Stimulated activated CD4-positive, alpha-beta T cell treated with anti-CD3 and anti-CD28 coated beads, Interleukin-1b, Interleukin-23, amount 100 ng/mL, for 24 hours (primary cell): ENCODE results near the gene ARSI.

ENCODE experiments used
- DNase-seq, 4 experiments: peaks; one replicate each; pipeline ENCODE4 v3.0.0-alpha.2; 2020; ENCODE audit warnings: low read depth in 4 of 4, low spot score in 1 of 4

ARSI gene

DNA sequence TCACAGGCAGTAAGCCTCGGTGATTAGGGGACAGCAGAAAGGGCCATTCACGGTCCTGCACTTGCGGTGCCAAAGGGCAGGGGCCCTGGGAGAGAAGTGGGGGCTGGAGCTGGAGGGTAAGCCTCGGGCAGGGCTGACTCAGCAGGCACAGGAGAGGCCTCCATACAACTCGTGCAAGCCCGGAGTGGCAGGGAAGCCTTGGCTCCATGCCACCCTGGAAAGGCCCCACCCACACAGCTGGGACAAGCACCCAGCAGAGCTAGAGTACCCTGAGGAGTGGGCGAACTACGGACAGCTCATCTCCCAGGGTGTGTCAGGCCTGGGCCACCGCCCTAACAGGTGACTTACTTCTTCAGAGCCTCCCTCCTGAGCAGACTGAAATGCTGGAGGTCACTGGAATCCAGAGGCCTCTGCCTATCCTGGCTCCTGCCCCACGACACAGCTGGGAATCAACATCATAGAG lies 7.5 kb downstream of the ARSI start:
- DNase-seq, result no peak

- no peak for DNase-seq
These were observed 8.1 kb downstream of the ARSI start for GRCh38 chr5:150294551-150295071.

GRCh38 chr5:150293091-150293941 lies 9.4 kb downstream of the ARSI start:
- DNase-seq, result no peak

GRCh38 chr5:150291388-150292385 lies 11.0 kb downstream of the ARSI start:
- DNase-seq, result no peak

DNA sequence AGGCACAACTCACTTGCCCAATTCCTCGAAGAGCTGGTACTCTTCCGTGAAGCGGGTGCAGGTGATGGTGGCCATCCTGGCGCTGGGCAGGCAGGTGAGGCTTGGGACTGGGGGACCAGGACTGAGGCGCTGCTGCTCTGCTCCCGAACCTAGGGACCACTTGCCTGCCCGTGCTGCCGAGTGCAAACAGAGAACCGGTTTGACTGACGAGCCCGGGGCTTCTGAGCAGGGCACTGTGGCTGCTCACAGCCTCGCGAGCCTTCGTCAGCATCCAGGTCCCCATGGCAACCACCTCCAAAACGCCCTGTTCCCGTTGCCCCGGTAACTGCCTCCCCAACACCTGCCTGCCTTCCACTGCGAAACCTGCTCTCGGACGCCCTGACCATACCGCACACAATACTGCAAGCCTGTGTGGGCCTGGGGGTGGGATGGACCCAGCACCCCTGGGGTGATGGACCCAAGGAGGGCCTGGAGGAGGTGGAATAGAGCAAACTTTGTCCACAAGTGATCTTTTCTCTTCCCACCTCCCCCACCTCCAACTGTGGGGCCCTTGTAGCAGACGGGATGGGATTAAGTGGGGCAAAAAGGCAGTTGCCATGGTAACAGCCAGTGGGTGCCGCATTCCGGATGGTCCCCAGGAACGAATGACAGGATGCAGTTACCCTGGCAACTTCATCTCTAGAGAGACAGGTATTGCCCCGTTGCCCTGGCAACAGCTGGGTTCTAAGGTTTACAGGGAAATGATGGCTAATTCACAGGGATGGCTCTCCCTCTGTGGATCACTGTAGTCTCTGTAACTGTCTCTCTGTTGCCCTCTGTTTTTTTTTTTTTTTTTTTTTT lies 12.9 kb downstream of the ARSI start, which contains the start of gene CAMK2A:
Gene CAMK2A (minus strand): TSS at position 223 of the 840 bp plus-strand sequence. CDS start 148 bp downstream, at position 75.
- DNase-seq, result no peak

DNA sequence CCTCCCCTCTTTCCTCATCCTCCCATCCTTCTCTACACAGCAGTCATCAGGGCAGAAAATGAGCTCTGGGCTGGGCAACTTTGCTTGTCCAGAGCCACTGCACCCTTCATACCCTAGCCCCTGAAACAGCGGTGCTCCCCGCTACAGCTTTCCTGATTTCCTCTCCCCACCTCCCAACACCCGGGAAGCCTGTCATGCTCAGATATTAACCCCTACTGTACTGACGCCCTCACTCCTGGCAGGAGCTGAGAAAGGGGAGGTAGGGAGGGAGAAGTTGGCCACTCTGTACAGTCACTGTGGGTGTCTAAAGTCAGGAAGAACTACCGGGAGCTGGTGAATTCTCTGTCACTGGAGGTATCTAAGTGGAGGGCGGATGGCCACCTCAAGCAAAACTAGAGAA lies 13.9 kb downstream of the ARSI start:
- no peak for DNase-seq

- DNase-seq, result no peak
These were observed 14.3 kb downstream of the ARSI start for GRCh38 chr5:150288361-150288760.

DNA sequence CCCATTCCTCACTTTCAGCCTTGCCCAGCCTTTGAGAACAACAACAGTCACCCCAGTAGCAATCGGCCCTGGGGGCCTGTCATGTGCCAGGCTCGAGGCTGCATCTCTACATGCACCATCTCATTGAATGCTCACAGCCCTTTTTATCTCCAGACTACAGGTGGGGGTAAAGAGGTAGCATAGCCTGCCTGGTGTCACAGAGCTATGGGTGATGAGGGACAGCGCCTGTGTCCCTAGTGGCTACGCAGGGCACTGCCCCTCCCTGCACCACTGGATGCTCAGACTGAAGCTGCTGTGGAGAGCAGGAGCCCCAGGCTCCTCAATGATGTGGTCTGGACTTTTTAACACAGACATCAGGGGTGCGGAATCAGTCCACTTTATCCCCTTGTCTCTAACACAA lies 15.9 kb downstream of the ARSI start:
- no peak for DNase-seq

- no peak for DNase-seq
These were observed 17.6 kb downstream of the ARSI start for GRCh38 chr5:150285114-150285513.

- DNase-seq, result no peak
These were observed 18.4 kb downstream of the ARSI start for GRCh38 chr5:150284311-150284710.

- DNase-seq, result no peak
These were observed 18.8 kb downstream of the ARSI start for GRCh38 chr5:150283904-150284303.

GRCh38 chr5:150281987-150282386 lies 20.7 kb downstream of the ARSI start:
- no peak for DNase-seq

DNA sequence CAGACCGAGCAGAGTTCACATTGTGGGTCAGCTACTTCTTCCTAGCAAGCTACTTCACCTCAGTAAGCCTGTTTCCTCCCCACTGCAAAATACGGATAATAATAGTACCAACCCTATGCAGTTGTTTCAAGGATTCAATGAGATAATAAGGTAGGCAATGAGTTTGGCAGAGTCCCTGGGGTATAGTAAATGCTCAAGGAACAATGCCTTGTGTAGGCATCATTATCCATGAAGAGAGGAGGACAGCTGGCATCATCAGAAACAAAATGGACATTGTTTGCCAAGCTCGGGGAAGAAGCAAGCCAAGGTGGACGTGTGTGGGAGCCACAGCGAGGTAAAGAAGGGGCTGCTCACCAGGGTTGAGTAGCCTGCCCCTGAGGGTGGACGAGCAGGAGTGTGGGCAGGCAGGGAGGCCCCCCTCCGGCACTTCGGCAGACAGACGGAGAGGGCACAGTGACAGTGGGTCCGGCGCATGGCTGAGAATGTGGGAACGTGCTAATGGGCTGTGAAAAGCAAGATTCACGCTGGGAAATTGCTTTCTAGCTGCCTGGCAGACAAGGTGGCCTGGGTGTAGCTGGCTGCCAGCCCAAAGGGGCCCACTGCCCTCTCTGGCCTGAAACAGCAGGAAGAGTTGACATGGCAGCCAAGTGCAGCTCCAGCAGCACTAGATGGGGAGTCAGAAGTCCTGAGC lies 23.2 kb downstream of the ARSI start:
- no peak for DNase-seq

DNA sequence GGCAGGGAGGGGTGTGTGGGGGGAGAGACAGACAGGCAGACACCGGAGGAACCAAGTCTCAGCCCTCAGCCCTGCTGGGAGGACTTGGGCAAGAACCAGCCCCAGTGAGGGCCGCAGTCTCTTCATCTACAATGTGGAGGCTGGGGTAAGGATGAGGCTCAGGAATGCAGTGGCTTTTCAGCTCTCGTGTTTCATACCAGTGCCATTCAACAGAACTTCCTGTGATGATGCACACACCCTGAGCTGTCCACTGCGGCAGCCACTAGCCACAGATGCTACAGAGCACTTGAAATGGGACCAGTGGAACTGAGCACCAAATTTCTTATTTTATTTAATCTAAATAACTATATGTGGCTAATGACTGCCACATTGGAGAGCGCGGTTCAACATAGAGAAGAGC lies 23.8 kb downstream of the ARSI start:
- DNase-seq, result no peak

GRCh38 chr5:150278046-150278730 lies 24.5 kb downstream of the ARSI start:
- DNase-seq, result no peak

- no peak for DNase-seq
These were observed 25.7 kb downstream of the ARSI start for GRCh38 chr5:150277043-150277442.

- no peak for DNase-seq
These were observed 27.9 kb downstream of the ARSI start for GRCh38 chr5:150274811-150275210.

DNA sequence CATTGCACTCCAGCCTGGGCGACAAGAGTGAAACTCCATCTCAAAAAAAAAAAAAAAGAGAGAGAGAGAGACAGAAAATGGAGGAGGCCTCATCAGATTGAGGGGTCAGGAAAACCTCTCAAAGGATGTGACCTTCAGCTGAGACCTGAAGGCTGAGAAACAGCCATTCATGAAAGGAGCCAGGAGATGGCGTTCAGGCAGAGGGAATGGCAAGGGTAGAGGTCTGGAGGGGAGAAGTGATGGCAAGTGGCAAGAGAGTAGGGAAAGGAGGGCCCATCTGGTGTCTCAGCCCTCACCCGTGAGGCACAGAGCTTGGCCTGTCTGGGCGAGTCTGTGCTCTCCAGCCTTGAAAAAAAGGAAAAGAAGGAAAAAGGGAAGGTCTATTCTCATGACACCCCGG lies 30.2 kb downstream of the ARSI start:
- DNase-seq, result no peak

- DNase-seq, result no peak
These were observed 30.8 kb downstream of the ARSI start for GRCh38 chr5:150271923-150272322.
